GM23248 (cell line): Measurements from ENCODE around the gene UNC119.

ENCODE experiments used
- EZH2 ChIP-seq: fragments of 200-600 bp; sonication (generic); IDR thresholded peaks from 2 replicates; pipeline ENCODE4 v1.6.1; 2018; ENCODE audit warnings: antibody characterized with exemption, mild to moderate bottlenecking; ENCODE audit not compliant: insufficient read depth, poor library complexity, severe bottlenecking
- EZH2phosphoT487 ChIP-seq: fragments of 200-600 bp; sonication (generic); IDR thresholded peaks from 2 replicates; pipeline ENCODE4 v1.6.1; 2018; ENCODE audit warnings: antibody characterized with exemption, moderate library complexity, mild to moderate bottlenecking, low read depth; ENCODE audit not compliant: insufficient read depth

GRCh38 chr17:28598799-28599310, 46.4 kb upstream of the UNC119 start, which contains the start of gene SPAG5:
- no peak for TF ChIP-seq EZH2phosphoT487
- no peak for TF ChIP-seq EZH2
